GM12878 (cell line): ENCODE measurements around the gene SCYL3. TPM values are rescaled to one million over a fixed set of nuclear protein-coding genes. Genes with fewer than 3 reads are reported as not detected.

Experiments
- ATAC-seq: fragments of 200-7000 bp; cut with Tn5 transposase; 3 replicates; pipeline ENCODE4 v1.9.1; 2020; ENCODE audit warnings: mild to moderate bottlenecking, moderate library complexity
- BruUV-seq: library from RNA; stranded (reverse); fragments of 400-500 nt; replicated peaks from 2 replicates; lab custom pipeline; 2021; lab: Mats Ljungman, UMichigan
- CTCF ChIA-PET: fragments of 300-600 bp; sonication (Branson Sonifier 250); formaldehyde crosslinking; extraction: SDS; loops from one replicate; lab custom pipeline; 2021; ENCODE audit warnings: inconsistent platforms; lab: Yijun Ruan, JAX
- POLR2A ChIA-PET: fragments of 350-600 bp; formaldehyde crosslinking; extraction: SDS; loops from one replicate; lab custom pipeline; 2021; ENCODE audit warnings: inconsistent platforms; lab: Charles Lee
- RAD21 ChIA-PET: fragments of 300-600 bp; sonication (Branson Sonifier 250); formaldehyde crosslinking; loops from one replicate; lab custom pipeline; 2023; ENCODE audit warnings: antibody characterized with exemption; ENCODE audit not compliant: unreplicated experiment; lab: Charles Lee
- SMC1A ChIA-PET: fragments of 300-600 bp; sonication (Branson Sonifier 250); formaldehyde crosslinking; loops from one replicate; lab custom pipeline; 2023; ENCODE audit not compliant: unreplicated experiment, uncharacterized antibody; lab: Charles Lee
- DNase-seq: peaks from one replicate; pipeline ENCODE4 v3.0.0-alpha.2; 2011; ENCODE audit warnings: low read depth, low spot score
- FAIRE-seq: peaks from 3 replicates; lab custom pipeline; 2011; peaks lifted over from hg19 to GRCh38; lab: Jason Lieb, UNC
- H2AFZ ChIP-seq: 2 replicates; pipeline ENCODE4 v1.6.0; 2011; ENCODE audit warnings: low read depth, low read length, control low read depth; ENCODE audit not compliant: control insufficient read depth
- H3K27ac ChIP-seq: 2 replicates; pipeline ENCODE4 v1.5.1; 2011; ENCODE audit warnings: control low read depth; ENCODE audit not compliant: control insufficient read depth, insufficient read depth
- H3K27me3 ChIP-seq, 2 experiments: replicated peaks in 1 of 2; 2 replicates each; pipeline versions ENCODE4 v1.6.0 to v1.6.1; 2011; ENCODE audit warnings: low read length in 1 of 2; ENCODE audit not compliant: control insufficient read depth in 2 of 2, insufficient read depth in 2 of 2
- H3K36me3 ChIP-seq, 2 experiments: 2 replicates each; pipeline ENCODE4 v1.5.1; 2011; ENCODE audit warnings: low read length in 1 of 2; ENCODE audit not compliant: control insufficient read depth in 2 of 2, insufficient read depth in 2 of 2
- H3K4me1 ChIP-seq: 2 replicates; pipeline ENCODE4 v1.6.1; 2011; ENCODE audit warnings: mild to moderate bottlenecking, low read length, moderate library complexity, mixed read lengths; ENCODE audit not compliant: control insufficient read depth, insufficient read depth
- H3K4me2 ChIP-seq: 2 replicates; pipeline ENCODE4 v1.6.0; 2011; ENCODE audit warnings: control low read depth; ENCODE audit not compliant: control insufficient read depth, insufficient read depth
- H3K4me3 ChIP-seq: fragments of 200-600 bp; sonication (generic); 2 replicates; pipeline ENCODE4 v1.5.1; 2016
- H3K79me2 ChIP-seq: 2 replicates; pipeline ENCODE4 v1.6.0; 2011; ENCODE audit warnings: low read length; ENCODE audit not compliant: control insufficient read depth, insufficient read depth
- H3K9ac ChIP-seq: 2 replicates; pipeline ENCODE4 v1.8.0; 2011; ENCODE audit warnings: low read length, control low read depth, mixed read lengths; ENCODE audit not compliant: control insufficient read depth, insufficient read depth
- H3K9me3 ChIP-seq: replicated peaks from 3 replicates; pipeline ENCODE4 v1.5.1; 2011; ENCODE audit warnings: mild to moderate bottlenecking, low read length; ENCODE audit not compliant: control insufficient read depth, insufficient read depth
- H4K20me1 ChIP-seq: 2 replicates; pipeline ENCODE4 v1.6.0; 2011; ENCODE audit not compliant: control insufficient read depth, insufficient read depth
- BACH1 ChIP-seq: fragments of 450-650 bp; IDR thresholded peaks from 2 replicates; pipeline ENCODE4 v1.6.1; 2017; ENCODE audit warnings: mild to moderate bottlenecking, borderline replicate concordance
- GABPA ChIP-seq: IDR thresholded peaks from 2 replicates; pipeline ENCODE4 v1.6.1; 2014; ENCODE audit warnings: antibody characterized with exemption, low read depth, mild to moderate bottlenecking, inconsistent platforms
- HSF1 ChIP-seq: fragments of 150-350 bp; IDR thresholded peaks from 2 replicates; pipeline ENCODE4 v1.6.1; 2014; ENCODE audit warnings: mild to moderate bottlenecking, low read depth, low read length
- MYC ChIP-seq: IDR thresholded peaks from 2 replicates; pipeline ENCODE4 v1.6.1; 2011; ENCODE audit warnings: mild to moderate bottlenecking, low read length, moderate library complexity, inconsistent platforms; ENCODE audit not compliant: insufficient read depth, insufficient replicate concordance, insufficient read length, severe bottlenecking
- PKNOX1 ChIP-seq: fragments of 450-650 bp; IDR thresholded peaks from 2 replicates; pipeline ENCODE4 v1.6.1; 2016; ENCODE audit warnings: mild to moderate bottlenecking
- SIN3A ChIP-seq: IDR thresholded peaks from 2 replicates; pipeline ENCODE4 v1.6.1; 2012; ENCODE audit warnings: low read depth, low read length, improper control_type of control experiment
- TBL1XR1 ChIP-seq: IDR thresholded peaks from 2 replicates; pipeline ENCODE4 v1.6.1; 2012; ENCODE audit warnings: low read depth, low read length, improper control_type of control experiment
- ZBTB11 ChIP-seq: fragments of 450-650 bp; formaldehyde crosslinking; IDR thresholded peaks from 2 replicates; pipeline ENCODE4 v1.5.0; 2022; ENCODE audit warnings: mild to moderate bottlenecking, missing genetic modification characterization
- ZNF24 ChIP-seq: fragments of 450-650 bp; IDR thresholded peaks from 2 replicates; pipeline ENCODE4 v1.6.1; 2017; ENCODE audit warnings: antibody characterized with exemption, mild to moderate bottlenecking
- ZNF384 ChIP-seq: IDR thresholded peaks from 2 replicates; pipeline ENCODE4 v1.6.1; 2012; ENCODE audit warnings: low read depth, mild to moderate bottlenecking, low read length, improper control_type of control experiment, borderline replicate concordance
- WGBS: methylation state at CpG from one replicate; pipeline ENCODE4 v1.1.6; 2016; ENCODE audit warnings: low lambda C conversion rate; ENCODE audit not compliant: insufficient replicate concordance, insufficient coverage; ENCODE audit errors: missing lambda C conversion rate; 5-methylcytosine and 5-hydroxymethylcytosine counted together
- in situ Hi-C: fragments of 300-500 bp; cut with MboI; formaldehyde crosslinking; loops from 9 replicates; pipeline ENCODE4 v1.14.3; 2018; ENCODE audit warnings: mixed read lengths
- intact Hi-C: fragments of 100-400 bp; cut with micrococcal nuclease; formaldehyde crosslinking; loops from one replicate; pipeline ENCODE4 v1.14.2; 2022; ENCODE audit not compliant: unreplicated experiment
- polyA plus RNA-seq, 11 experiments: library from polyadenylated mRNA; depleted of rRNA in 4 of 11; unstranded in 6 of 11; stranded (reverse) in 5 of 11; fragments of >200 nt; fragmentation: Nextera tagmentation in 4 of 11; fragmentation: Illumina TruSeq in 1 of 11; extraction: Ambion mirVana in 4 of 11; extraction: Trizol in 1 of 11; gene quantifications; 1 replicate in 1 of 11; 2 replicates in 10 of 11; pipeline versions ENCODE4 v1.2.1 to v1.2.3, GENCODE V29; 2011 to 2016; ENCODE audit warnings: inconsistent platforms in 2 of 11, missing spikeins in 2 of 11, low read depth in 1 of 11
- total RNA-seq, 4 experiments: library from RNA; depleted of rRNA in 3 of 4; stranded (reverse); fragments of >200 nt in 3 of 4; fragmentation: Illumina TruSeq in 1 of 4; extraction: Trizol in 1 of 4; gene quantifications; 2 replicates each; pipeline versions ENCODE4 v1.2.1 to v1.2.3, GENCODE V29; 2013 to 2021

Gene SCYL3
- total and polyA plus RNA-seq, 10 of the 15 experiments (the other 5 are each of a cell fraction or from before 2014, with no cell fraction given) = 4.3 to 14.3 (median 10.3) TPM

DNA sequence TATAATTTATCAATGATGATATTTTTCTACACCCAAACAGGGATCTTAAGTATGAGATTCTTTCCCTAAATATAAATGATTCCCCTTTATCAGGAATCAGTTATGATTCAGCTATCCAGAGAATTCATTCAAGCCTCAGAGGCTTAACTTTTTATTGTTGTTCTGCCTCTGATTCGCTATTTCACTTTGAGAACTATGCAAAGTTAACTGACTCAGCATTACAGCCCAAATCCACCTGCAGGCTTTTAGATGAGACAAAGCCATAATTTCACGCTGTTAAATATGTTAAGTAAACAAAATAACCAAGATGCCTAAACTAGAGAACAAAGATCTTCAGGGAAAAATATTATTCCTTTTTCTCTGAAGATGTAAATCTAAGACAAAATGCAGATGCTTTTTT lies 8.5 kb downstream of the SCYL3 start:
- H2AFZ ChIP-seq = no peak overlapping the region
- SMC1A ChIA-PET = interaction anchor here (1.6 kb wide), 1 partner anchor 10 kb away, joined by 6 read pairs; the partner anchor contains the start of gene SCYL3
- no TSS peak for BruUV-seq
- H3K9ac ChIP-seq = no peak overlapping the region
- no peaks in the 10 kb centered on the region for H3K9me3 ChIP-seq
- H3K4me2 ChIP-seq = no peak overlapping the region
- FAIRE-seq (no peak), ATAC-seq (no peak), DNase-seq (no peak)
- H3K27me3 ChIP-seq = no peaks in the 10 kb centered on the region
- CTCF ChIA-PET = interaction anchor here (0.8 to 1.4 kb wide), 4 partner anchors 12 to 299 kb away, joined by 3 to 4 read pairs (median 3); partner anchors contain the start of gene F5
- WGBS = 95% methylated on average over 2 of the region's 2 CpGs
- TF ChIP-seq SIN3A (no peak), GABPA (no peak), PKNOX1 (no peak), BACH1 (no peak), MYC (no peak), TBL1XR1 (no peak)
- intact Hi-C loops = no loop called here
- no peak overlapping the region for H3K4me3 ChIP-seq
- no peak overlapping the region for H3K27ac ChIP-seq
- H4K20me1 ChIP-seq = no peaks in the 10 kb centered on the region
- RAD21 ChIA-PET = no interaction called here
- POLR2A ChIA-PET = no interaction called here
- in situ Hi-C loops = no loop called here
- peaks cover 3 to 5% of the 10 kb centered on the region in 2 experiments for H3K36me3 ChIP-seq
- H3K4me1 ChIP-seq = peaks cover 3% of the 10 kb centered on the region; the same call in 1 of the 2 replicates
- H3K79me2 ChIP-seq = peaks cover 21% of the 10 kb centered on the region

GRCh38 chr1:169884634-169885033 lies 9.1 kb downstream of the SCYL3 start:
- Histone ChIP-seq H3K79me2 (peaks cover 16% of the 10 kb centered on the region), H3K4me2 (no peak overlapping the region), H2AFZ (no peak overlapping the region), H4K20me1 (no peaks in the 10 kb centered on the region), H3K4me3 (no peak overlapping the region), H3K27ac (no peak overlapping the region), H3K9me3 (no peaks in the 10 kb centered on the region), H3K36me3 (peaks cover 3 to 5% of the 10 kb centered on the region in 2 experiments), H3K27me3 (no peaks in the 10 kb centered on the region), H3K4me1 (no peaks in the 10 kb centered on the region), H3K9ac (no peak overlapping the region)
- intact Hi-C loops = no loop called here
- BruUV-seq = no TSS peak
- SMC1A ChIA-PET = interaction anchor here (1.6 kb wide), 1 partner anchor 10 kb away, joined by 6 read pairs; the partner anchor contains the start of gene SCYL3
- no peak for ATAC-seq
- in situ Hi-C loops = no loop called here
- RAD21 ChIA-PET = interaction anchor here (1.1 kb wide), 1 partner anchor 34 kb away, joined by 3 read pairs; no protein-coding TSS in a partner anchor
- DNase-seq = no peak
- POLR2A ChIA-PET = interaction anchor here (1.4 kb wide), 1 partner anchor 8 kb away, joined by 5 read pairs; the partner anchor contains the start of gene SCYL3
- CTCF ChIA-PET = interaction anchor here (0.9 kb wide), 1 partner anchor 14 kb away, joined by 3 read pairs; no protein-coding TSS in a partner anchor
- FAIRE-seq = no peak
- TF ChIP-seq HSF1 = no peak
- TF ChIP-seq BACH1 = no peak
- TF ChIP-seq ZBTB11 (CRISPR knock-in tag) = no peak
- TF ChIP-seq ZNF24 = no peak
- TF ChIP-seq ZNF384 = no peak
